MV-4-11 (cell line): Measurements from ENCODE around the gene HMGCS1.
"Not testable (repeated sequence)": the region's sequence is repeated elsewhere in the genome, so short reads cannot be mapped to it uniquely, and the experiment has no call there.

ENCODE experiments used
- DNase-seq: peaks from one replicate; lab custom pipeline; 2025; lab: John Stamatoyannopoulos, UW

HMGCS1 gene

DNA sequence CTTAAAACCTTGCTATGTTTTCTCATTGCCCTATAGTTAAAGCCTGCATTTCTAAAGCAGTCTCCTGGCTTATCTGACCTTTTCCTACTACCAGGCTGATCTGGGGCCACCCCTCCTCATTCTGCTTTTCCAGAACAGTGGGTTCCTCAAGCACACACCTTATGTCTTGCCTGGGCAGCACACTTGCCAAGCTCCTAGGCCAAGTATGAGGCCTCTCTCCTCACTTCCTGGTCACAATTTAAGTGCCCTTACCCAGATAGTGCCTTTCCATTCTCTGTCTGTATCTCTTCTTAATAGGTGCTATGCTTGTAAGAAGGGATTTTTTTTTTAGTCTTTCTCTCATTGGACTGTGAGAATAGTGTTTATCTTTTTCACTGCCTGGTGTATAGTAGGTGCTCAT, 39.7 kb downstream of the HMGCS1 start:
- no peak for DNase-seq

DNA sequence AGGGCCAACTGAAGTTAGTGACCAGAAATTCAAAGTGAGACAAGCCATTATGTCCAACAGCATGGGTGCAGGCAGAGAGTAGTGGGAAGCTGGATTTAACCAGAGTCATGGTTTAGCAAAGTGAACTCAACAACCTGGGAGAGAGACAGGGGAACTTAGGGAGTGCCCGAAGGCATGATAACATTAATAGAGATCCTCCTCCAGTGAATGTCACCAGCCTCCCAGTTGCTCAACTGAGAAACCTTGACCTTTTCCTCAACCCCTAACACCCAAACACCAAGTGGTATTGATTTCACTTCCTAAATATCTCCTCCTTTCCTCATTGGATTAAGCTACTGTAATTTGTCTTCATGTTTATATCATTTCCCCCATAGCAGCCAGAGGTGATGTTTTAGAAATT, 42.6 kb downstream of the HMGCS1 start:
- peak; percentile 90 for DNase-seq

DNA sequence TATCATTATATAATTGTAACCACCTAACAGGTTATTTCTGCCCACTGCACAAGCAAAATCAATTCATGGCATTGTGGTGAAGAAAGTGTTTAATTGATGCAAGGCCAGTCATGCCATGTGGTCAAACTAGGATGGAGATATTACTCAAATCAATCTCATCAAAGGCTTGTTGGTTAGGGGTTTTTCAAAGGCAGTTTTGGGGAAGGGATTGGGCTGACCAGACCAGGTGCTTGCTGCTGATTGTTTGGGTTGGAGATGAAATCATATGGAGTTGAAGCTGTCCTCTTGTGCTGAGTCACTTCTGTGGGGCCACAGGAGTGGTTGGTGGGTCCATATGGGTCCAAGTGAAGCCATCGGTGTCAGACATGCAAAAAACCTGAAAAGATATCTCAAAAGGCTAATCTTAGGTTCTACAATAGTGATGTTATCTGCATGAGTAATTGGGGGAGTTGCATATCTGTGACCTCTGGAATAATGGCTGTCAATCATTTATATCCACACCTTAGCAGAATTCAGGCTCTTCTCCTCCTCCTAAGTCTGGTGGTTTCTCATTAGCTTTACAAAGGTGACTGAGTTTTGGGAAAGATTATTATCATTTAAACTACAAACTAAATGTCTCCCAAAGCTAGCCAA, 44.9 kb downstream of the HMGCS1 start:
- no peak for DNase-seq

DNA sequence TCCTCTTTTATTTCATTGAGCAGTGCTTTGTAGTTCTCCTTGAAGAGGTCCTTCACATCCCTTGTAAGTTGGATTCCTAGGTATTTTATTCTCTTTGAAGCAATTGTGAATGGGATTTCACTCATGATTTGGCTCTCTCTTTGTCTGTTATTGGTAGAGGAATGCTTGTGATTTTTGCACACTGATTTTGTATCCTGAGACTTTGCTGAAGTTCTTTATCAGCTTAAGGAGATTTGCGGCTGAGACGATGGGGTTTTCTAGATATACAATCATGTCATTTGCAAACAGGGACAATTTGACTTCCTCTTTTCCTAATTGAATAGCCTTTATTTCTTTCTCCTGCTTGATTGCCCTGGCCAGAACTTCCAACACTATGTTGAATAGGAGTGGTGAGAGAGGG, 50.9 kb downstream of the HMGCS1 start:
- not testable (repeated sequence) for DNase-seq

DNA sequence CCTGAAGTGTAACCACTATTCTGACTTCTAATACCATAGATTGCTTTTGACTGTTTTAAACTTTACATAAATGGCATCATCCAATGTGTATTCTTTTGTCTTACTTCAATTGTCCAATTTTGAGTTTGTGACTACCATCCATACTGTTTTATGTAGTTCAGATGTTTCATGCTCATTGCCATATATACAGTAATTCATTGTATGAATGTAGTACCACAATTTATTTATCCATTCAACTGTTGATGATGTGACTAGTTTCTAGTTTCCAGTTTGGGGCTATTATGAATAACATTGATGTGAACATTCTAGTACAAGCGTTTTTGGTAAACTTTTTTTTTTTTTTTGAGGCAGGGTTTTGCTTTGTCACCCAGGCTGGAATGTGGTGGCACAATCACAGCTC, 55.1 kb downstream of the HMGCS1 start:
- no peak for DNase-seq

DNA sequence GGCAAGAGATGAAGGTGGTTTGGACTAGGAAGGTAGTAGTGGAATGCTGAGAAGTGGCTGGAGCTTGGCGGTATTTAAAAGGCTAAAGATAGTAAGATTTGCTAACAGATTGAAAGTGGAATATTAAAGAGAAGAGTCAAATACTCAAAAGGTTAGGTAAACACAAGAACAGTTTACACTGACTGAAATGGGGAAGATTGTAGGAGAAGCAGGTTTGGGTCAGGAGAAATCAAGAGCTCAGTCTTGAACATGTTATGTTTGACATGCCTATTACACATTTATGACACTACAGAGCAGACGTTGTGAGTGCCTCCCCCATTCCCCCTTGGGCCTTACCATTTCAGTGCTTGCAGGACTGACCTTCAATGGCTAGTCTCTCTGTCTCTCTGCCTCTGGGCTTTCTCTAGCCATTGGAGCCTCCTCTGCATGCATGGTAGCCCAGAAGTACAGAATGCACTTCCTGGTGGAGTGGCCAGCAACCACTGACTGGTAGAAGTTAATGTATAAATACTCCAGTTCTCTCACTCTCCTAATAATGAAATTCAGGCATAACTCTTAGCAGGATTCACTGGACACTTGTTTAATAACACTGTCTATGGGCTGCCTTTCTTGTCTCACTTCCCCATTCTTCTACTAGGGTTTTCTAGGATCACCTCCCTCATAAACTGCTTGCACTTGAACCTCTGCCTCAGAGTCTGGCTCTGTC, 56.8 kb downstream of the HMGCS1 start:
- peak; percentile 44 for DNase-seq

DNA sequence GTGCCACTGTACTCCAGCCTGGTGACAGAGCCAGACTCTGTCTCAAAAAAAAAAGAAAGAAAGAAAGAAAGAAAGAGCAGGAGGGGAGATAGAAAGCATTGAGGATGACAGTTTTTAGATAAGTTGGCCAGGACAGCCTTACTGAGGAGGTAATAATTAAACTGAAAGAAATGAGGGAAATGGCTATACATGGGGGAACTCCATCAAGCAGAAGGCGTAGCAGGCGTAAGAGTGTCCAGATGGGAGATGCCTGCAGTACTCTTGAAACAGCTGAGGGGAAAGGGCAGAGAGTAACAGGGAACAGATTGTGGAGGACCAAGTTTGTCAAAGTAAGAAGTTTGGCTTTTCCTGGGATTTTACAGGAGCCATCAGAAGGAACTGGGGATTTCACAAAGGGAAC, 57.5 kb downstream of the HMGCS1 start:
- no peak for DNase-seq

DNA sequence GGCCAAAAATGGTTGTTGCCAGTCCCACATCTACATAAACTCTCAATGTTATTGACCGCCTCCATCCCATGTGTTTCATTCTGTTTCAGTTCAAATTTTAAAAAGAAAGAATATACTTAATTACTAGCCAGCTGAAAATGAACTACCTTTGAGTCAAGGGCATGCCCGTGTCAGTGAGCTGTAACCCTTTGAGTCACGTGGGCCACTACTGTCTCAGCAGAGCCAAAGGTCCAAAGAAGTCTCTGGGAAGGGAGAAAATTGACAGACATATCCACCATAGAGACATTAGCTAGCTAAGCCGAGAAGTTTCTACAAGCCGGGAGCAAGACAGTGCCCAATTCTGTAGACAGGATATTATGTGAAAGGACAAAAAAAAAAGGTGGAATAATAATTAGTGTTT, 61.5 kb downstream of the HMGCS1 start:
- no peak for DNase-seq

DNA sequence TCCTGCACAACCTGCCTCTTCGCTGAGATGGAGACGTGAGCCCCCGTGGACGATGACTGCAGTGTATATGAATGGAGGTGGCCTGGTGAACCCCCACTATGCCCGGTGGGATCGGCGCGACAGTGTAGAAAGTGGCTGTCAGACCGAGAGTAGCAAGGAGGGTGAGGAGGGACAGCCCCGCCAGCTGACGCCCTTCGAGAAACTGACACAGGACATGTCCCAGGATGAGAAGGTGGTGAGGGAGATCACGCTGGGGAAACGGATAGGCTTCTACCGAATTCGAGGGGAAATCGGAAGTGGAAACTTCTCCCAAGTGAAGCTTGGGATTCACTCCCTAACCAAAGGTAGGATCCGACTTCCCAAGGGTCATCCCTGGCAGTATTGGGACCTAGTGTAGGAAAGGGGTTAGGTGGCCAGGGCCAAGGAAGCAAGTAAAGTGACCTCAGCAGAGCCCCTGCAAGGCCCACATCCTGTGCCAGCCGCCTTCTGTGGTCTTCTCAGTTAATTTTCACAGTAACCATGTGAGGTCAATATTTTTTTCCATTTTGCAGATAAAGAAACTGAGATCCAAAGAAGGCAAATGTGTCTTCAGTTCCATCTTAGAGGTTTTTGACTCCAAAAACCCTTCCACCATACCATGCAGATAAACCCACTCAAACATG, 67.4 kb downstream of the HMGCS1 start:
- no peak for DNase-seq

DNA sequence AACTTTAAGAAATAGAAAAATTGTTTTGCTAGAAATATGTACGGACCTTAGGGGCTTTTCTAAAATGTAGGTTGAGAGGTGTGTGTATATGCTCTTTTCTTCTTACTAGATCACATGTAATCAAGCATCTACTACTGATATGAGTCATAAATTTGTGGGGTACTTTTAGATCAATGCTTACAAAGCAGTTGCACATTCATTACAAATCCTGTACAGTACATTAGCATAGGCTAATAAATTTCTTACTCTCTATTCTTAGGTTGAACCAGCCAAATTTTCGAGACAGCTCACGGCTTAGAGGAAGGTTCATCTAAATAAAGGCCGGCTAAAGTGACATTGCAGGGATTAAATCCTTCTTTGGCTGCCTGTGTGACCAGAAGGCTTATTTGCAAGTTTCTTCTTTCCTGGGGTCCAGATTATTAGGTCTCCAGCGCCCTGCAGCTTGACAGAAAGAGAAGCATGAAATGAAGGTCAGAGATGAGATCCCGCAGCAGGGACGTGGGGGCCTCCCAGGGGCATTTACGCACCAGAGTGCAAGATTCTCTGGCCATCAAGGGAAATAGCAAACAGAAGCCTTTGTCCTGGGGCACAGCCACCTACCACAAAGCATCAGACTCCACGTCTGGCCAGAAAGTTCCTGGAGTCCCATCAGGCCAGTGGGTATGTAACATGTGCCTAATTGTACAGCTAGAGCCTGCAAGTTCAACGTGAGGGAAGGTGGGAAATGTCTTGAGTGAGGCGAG, 68.2 kb downstream of the HMGCS1 start:
- no peak for DNase-seq

DNA sequence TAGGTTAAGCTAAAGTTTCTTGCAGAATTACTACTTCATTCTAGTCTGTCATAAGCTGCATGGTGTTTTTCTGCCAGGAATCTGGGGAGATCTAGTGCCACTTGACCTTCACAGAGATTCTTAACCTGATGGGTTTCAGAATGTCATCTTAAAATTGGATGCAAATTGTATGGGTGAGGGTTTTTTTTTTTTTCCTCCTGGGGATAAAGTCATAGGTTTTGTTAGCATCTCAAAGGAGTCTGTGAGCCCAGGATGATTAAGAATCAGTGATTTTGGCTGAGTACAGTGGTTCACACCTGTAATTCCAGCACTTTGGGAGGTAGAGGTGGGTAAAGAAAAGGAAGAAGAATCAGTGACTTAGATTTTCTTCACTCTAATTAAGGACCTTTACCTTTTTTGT, 69.9 kb downstream of the HMGCS1 start:
- no peak for DNase-seq

DNA sequence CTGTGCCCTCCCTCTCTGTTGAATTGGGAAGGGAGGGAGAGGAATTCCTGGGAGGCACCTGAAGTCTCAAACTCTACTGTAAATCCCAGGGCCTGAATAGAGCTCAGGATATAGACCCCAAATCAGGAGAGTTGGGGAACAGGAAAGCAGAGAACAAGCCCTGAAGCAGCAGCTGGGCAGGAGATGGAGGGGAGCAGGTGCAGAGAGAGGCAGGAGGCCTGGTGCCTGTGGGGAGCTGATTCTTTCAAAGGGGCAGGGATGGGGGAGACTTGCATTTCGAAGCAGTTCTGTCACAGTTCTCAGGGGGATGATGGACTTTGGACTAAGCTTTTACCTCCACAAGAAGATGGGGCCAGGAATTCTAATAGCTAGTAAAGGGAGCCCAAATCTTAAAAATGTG, 71.0 kb downstream of the HMGCS1 start:
- no peak for DNase-seq
